H1 (cell line): ENCODE results near the gene HLA-DPB1. TPM values are rescaled to one million over a fixed set of nuclear protein-coding genes. Genes with fewer than 3 reads are reported as not detected.

Source experiments
- CHD2 ChIP-seq: IDR thresholded peaks from 2 replicates; pipeline ENCODE4 v1.6.1; 2012; ENCODE audit warnings: low read length, improper control_type of control experiment
- CTBP2 ChIP-seq: IDR thresholded peaks from 2 replicates; pipeline ENCODE4 v1.7.0; 2011; ENCODE audit warnings: borderline replicate concordance, mild to moderate bottlenecking, moderate library complexity, mixed read lengths, low read length; ENCODE audit not compliant: insufficient read depth, insufficient read length
- EGR1 ChIP-seq: IDR thresholded peaks from 2 replicates; pipeline ENCODE4 v1.6.1; 2011; ENCODE audit warnings: low read depth, low read length, borderline replicate concordance
- JUND ChIP-seq: IDR thresholded peaks from 2 replicates; pipeline ENCODE4 v1.6.1; 2011; ENCODE audit warnings: mild to moderate bottlenecking, improper control_type of control experiment, low read length
- POU5F1 ChIP-seq: IDR thresholded peaks from 2 replicates; pipeline ENCODE4 v1.6.1; 2011; ENCODE audit warnings: low read depth, mild to moderate bottlenecking, low read length, moderate library complexity
- RFX5 ChIP-seq: IDR thresholded peaks from 2 replicates; pipeline ENCODE4 v1.6.1; 2011; ENCODE audit warnings: low read depth, low read length, improper control_type of control experiment, borderline replicate concordance
- SRF ChIP-seq: IDR thresholded peaks from 2 replicates; pipeline ENCODE4 v1.6.1; 2011; ENCODE audit warnings: mild to moderate bottlenecking, low read depth, low read length, moderate library complexity
- TAF1 ChIP-seq: IDR thresholded peaks from 2 replicates; pipeline ENCODE4 v1.6.1; 2011; ENCODE audit warnings: mild to moderate bottlenecking, low read depth, low read length
- polyA plus RNA-seq, 7 experiments: library from polyadenylated mRNA; depleted of rRNA in 3 of 7; stranded (reverse) in 5 of 7; unstranded in 2 of 7; fragments of >200 nt in 5 of 7; fragments of 200-250 nt in 2 of 7; gene quantifications; 1 replicate in 5 of 7; 2 replicates in 1 of 7; 4 replicates in 1 of 7; pipeline versions ENCODE4 v1.2.1 to v1.2.3, GENCODE V29; 2011 to 2013; ENCODE audit warnings: missing spikeins in 2 of 7, mixed read lengths in 2 of 7
- total RNA-seq: library from RNA; stranded (reverse); fragmentation: NEBNext Ultra II Directional; extraction: Animal tissue kit (Norgen Biotek cat#: 25700); gene quantifications from 2 replicates; pipeline ENCODE4 v1.2.1, GENCODE V29; 2021
- TF ChIP-seq, protein P1 (sequence below): fragments of 300-600 bp; sonication (generic); IDR thresholded peaks from 2 replicates; pipeline ENCODE4 v1.7.1; 2012; ENCODE audit warnings: low read length, moderate library complexity, mild to moderate bottlenecking, inconsistent platforms; ENCODE audit not compliant: insufficient replicate concordance
- TF ChIP-seq, protein P2 (sequence below): IDR thresholded peaks from 2 replicates; pipeline ENCODE4 v1.6.1; 2011; ENCODE audit warnings: low read length, improper control_type of control experiment

The HLA-DPB1 gene
- total and polyA plus RNA-seq, 2 of the 8 experiments (the other 6 are each of a cell fraction or from before 2014, with no cell fraction given): 32.3 to 58.8 TPM

DNA sequence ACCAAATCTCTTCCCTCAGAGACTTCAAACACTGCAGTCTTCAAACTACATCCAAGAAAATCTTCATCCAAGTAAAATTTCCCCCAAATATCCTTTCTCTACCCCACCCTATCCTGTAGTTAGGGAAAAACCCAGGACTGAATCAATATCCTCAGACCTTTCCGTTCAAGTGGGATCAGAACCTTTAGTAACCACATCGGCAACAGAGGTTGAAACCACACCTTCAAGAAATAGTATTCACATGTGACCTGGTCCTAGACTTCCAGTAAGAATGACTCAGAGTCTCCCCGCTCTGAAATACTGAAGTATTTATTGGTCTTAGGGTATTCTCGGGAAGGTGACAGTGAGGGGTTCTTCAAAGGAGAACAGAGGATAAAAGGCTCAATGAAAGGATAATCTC, 11.1 kb upstream of the HLA-DPB1 start (continued):
- TF ChIP-seq, protein P1, sequence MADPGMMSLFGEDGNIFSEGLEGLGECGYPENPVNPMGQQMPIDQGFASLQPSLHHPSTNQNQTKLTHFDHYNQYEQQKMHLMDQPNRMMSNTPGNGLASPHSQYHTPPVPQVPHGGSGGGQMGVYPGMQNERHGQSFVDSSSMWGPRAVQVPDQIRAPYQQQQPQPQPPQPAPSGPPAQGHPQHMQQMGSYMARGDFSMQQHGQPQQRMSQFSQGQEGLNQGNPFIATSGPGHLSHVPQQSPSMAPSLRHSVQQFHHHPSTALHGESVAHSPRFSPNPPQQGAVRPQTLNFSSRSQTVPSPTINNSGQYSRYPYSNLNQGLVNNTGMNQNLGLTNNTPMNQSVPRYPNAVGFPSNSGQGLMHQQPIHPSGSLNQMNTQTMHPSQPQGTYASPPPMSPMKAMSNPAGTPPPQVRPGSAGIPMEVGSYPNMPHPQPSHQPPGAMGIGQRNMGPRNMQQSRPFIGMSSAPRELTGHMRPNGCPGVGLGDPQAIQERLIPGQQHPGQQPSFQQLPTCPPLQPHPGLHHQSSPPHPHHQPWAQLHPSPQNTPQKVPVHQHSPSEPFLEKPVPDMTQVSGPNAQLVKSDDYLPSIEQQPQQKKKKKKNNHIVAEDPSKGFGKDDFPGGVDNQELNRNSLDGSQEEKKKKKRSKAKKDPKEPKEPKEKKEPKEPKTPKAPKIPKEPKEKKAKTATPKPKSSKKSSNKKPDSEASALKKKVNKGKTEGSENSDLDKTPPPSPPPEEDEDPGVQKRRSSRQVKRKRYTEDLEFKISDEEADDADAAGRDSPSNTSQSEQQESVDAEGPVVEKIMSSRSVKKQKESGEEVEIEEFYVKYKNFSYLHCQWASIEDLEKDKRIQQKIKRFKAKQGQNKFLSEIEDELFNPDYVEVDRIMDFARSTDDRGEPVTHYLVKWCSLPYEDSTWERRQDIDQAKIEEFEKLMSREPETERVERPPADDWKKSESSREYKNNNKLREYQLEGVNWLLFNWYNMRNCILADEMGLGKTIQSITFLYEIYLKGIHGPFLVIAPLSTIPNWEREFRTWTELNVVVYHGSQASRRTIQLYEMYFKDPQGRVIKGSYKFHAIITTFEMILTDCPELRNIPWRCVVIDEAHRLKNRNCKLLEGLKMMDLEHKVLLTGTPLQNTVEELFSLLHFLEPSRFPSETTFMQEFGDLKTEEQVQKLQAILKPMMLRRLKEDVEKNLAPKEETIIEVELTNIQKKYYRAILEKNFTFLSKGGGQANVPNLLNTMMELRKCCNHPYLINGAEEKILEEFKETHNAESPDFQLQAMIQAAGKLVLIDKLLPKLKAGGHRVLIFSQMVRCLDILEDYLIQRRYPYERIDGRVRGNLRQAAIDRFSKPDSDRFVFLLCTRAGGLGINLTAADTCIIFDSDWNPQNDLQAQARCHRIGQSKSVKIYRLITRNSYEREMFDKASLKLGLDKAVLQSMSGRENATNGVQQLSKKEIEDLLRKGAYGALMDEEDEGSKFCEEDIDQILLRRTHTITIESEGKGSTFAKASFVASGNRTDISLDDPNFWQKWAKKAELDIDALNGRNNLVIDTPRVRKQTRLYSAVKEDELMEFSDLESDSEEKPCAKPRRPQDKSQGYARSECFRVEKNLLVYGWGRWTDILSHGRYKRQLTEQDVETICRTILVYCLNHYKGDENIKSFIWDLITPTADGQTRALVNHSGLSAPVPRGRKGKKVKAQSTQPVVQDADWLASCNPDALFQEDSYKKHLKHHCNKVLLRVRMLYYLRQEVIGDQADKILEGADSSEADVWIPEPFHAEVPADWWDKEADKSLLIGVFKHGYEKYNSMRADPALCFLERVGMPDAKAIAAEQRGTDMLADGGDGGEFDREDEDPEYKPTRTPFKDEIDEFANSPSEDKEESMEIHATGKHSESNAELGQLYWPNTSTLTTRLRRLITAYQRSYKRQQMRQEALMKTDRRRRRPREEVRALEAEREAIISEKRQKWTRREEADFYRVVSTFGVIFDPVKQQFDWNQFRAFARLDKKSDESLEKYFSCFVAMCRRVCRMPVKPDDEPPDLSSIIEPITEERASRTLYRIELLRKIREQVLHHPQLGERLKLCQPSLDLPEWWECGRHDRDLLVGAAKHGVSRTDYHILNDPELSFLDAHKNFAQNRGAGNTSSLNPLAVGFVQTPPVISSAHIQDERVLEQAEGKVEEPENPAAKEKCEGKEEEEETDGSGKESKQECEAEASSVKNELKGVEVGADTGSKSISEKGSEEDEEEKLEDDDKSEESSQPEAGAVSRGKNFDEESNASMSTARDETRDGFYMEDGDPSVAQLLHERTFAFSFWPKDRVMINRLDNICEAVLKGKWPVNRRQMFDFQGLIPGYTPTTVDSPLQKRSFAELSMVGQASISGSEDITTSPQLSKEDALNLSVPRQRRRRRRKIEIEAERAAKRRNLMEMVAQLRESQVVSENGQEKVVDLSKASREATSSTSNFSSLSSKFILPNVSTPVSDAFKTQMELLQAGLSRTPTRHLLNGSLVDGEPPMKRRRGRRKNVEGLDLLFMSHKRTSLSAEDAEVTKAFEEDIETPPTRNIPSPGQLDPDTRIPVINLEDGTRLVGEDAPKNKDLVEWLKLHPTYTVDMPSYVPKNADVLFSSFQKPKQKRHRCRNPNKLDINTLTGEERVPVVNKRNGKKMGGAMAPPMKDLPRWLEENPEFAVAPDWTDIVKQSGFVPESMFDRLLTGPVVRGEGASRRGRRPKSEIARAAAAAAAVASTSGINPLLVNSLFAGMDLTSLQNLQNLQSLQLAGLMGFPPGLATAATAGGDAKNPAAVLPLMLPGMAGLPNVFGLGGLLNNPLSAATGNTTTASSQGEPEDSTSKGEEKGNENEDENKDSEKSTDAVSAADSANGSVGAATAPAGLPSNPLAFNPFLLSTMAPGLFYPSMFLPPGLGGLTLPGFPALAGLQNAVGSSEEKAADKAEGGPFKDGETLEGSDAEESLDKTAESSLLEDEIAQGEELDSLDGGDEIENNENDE: no peak
- TF ChIP-seq TAF1 (no peak), JUND (no peak), EGR1 (no peak), CHD2 (no peak), POU5F1 (no peak), RFX5 (no peak), CTBP2 (no peak), SRF (no peak)
- TF ChIP-seq, protein P2, sequence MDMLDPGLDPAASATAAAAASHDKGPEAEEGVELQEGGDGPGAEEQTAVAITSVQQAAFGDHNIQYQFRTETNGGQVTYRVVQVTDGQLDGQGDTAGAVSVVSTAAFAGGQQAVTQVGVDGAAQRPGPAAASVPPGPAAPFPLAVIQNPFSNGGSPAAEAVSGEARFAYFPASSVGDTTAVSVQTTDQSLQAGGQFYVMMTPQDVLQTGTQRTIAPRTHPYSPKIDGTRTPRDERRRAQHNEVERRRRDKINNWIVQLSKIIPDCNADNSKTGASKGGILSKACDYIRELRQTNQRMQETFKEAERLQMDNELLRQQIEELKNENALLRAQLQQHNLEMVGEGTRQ: no peak
